Tracheal epithelial cell (primary cell): ENCODE results near the gene NLRP5. TPM values are rescaled to one million over a fixed set of nuclear protein-coding genes. Genes with fewer than 3 reads are reported as not detected.

Experiments
- total RNA-seq: library from RNA; depleted of rRNA; stranded (reverse); fragments of >200 nt; gene quantifications from 2 replicates; pipeline ENCODE4 v1.2.1, GENCODE V29; 2014

NLRP5 gene
- total RNA-seq, result not detected in 2 replicates

DNA sequence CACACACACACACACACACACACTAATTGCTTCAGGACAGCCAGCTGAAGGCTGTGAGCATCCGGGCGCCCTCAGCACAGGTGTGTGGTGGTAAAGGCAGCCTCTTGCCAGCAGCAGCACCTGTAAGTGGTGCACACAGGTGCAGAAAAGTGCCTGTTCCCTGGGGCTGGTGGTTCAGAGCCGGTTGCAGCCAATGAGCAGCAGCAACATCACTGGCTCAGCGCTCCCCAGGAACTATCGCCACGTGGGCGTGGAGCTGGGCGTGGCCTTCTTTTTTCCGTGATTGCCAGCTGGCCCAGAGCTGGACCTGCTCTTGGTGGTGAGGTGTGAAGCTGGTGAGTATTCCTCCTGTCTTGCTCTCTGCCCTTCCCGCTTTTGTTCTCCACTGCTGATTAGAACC, at the start of gene NLRP5:
NLRP5 (plus strand) TSS at position 289 of the 400 bp plus-strand sequence.

DNA sequence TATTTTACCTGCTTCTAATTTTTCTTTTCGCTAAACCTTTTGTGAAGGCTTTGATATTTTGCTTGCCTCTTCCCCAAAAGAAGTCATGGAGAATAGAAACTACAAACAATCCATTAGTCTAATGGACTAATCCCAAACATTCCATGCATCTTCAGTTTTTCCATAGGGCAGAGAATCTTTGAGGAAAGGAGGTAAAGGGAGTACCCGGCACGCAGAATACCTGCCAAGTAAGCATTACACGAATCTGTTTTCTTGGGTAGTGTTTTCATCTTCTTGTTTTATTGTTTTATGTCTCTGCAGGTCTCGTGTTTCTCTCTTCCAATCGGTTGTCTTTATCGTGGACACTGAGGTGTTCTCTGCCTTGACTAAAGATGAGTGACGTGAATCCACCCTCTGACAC, 39.0 kb upstream of the NLRP5 start, which contains the start of gene NLRP8:
NLRP8 (plus strand) TSS at position 301 of the 400 bp plus-strand sequence.

Other genes starting within 250 kb of the NLRP5 start
- gene NLRP9, start 248.4 kb upstream of the NLRP5 start, total RNA-seq, result 0.24 TPM in 1 of 2 replicates, not detected in the other
- gene RFPL4A, start 227.7 kb upstream of the NLRP5 start, total RNA-seq, result not detected in 2 replicates
- gene RFPL4AL1, start 217.7 kb upstream of the NLRP5 start, total RNA-seq, result not detected in 2 replicates
- not detected in 2 replicates for gene NLRP11, start 154.8 kb upstream of the NLRP5 start, total RNA-seq
- not detected in 2 replicates for gene NLRP4, start 150.2 kb upstream of the NLRP5 start, total RNA-seq
- not detected in 2 replicates for gene NLRP13, start 54.4 kb upstream of the NLRP5 start, total RNA-seq
- gene NLRP8, start 38.9 kb upstream of the NLRP5 start, total RNA-seq, result not detected in 2 replicates
- 42.6 and 44.3 TPM in 2 replicates for gene ZNF787, start 134.5 kb downstream of the NLRP5 start, total RNA-seq
- 9.0 and 10.1 TPM in 2 replicates for gene ZNF444, start 154.5 kb downstream of the NLRP5 start, total RNA-seq
- not detected in 2 replicates for gene GALP, start 189.2 kb downstream of the NLRP5 start, total RNA-seq
- not detected in 2 replicates for gene ZSCAN5B, start 211.0 kb downstream of the NLRP5 start, total RNA-seq
- not detected in 2 replicates for gene ZSCAN5C, start 215.5 kb downstream of the NLRP5 start, total RNA-seq